ENCODE results near the gene PDE6C.

The PDE6C gene

GRCh38 chr10:93710333-93710909 lies 98.1 kb downstream of the PDE6C start:
- DNase-seq: peak; percentile 77

- peak; percentile 56 for DNase-seq
These were observed 99.6 kb downstream of the PDE6C start for GRCh38 chr10:93711891-93712290.

GRCh38 chr10:93712593-93712992 lies 100.3 kb downstream of the PDE6C start:
- DNase-seq: no peak

- DNase-seq: no peak
These were observed 103.0 kb downstream of the PDE6C start for GRCh38 chr10:93715345-93715744.

All from islet precursor cell (in vitro differentiated cells).